GM12875 (cell line): ENCODE measurements around the gene NSG1.

Experiments used
- H3K4me3 ChIP-seq: one replicate; pipeline ENCODE4 v1.5.1; 2011; ENCODE audit warnings: low read depth, low read length, control low read depth
- TF ChIP-seq, protein P1 (sequence below): IDR thresholded peaks from 2 replicates; pipeline ENCODE4 v1.5.1; 2011; ENCODE audit warnings: low read depth, mild to moderate bottlenecking, control low read depth, inconsistent platforms, low read length, moderate library complexity, borderline replicate concordance; ENCODE audit not compliant: insufficient read depth

The NSG1 gene

DNA sequence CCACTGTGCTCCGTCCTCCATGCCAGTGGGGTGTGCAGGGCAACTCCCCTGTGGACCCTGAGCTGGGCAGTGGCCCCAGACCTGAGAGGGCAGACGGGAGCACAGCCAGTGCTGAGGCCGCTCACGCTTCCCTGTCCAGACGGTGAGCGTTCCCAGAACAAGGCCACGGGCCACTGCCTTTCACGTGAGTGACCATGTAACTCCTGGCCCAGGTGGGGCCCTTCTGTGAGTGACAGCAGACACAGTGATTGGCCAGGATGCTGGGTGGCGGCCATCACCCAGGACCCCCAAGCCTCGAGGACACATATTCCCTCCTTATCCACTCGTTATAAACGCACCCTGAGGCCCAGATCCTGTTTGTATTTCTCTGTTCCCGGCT, 10.5 kb downstream of the NSG1 start:
- TF ChIP-seq, protein P1, sequence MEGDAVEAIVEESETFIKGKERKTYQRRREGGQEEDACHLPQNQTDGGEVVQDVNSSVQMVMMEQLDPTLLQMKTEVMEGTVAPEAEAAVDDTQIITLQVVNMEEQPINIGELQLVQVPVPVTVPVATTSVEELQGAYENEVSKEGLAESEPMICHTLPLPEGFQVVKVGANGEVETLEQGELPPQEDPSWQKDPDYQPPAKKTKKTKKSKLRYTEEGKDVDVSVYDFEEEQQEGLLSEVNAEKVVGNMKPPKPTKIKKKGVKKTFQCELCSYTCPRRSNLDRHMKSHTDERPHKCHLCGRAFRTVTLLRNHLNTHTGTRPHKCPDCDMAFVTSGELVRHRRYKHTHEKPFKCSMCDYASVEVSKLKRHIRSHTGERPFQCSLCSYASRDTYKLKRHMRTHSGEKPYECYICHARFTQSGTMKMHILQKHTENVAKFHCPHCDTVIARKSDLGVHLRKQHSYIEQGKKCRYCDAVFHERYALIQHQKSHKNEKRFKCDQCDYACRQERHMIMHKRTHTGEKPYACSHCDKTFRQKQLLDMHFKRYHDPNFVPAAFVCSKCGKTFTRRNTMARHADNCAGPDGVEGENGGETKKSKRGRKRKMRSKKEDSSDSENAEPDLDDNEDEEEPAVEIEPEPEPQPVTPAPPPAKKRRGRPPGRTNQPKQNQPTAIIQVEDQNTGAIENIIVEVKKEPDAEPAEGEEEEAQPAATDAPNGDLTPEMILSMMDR, result no peak
- H3K4me3 ChIP-seq, result no peak overlapping the region

DNA sequence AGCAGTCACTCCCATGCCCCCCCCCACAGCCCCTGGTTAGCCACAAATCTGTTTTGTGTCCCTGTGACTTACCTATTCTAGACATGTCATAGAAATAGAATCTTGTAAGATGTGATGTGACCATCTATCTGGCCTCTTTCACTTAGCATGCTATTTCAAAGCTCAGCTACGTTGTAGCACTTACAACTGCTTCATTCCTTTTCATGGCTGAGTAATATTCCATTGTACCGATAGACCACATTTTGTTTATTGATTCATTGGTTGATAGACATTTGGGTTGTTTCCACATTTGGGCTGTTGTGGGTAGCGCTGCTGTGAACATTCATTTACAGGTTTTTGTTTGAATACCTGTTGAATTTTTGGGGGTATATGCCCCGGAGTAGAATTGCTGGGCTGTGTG, 11.5 kb downstream of the NSG1 start:
- H3K4me3 ChIP-seq, result no peak overlapping the region
- TF ChIP-seq, protein P1, result no peak

DNA sequence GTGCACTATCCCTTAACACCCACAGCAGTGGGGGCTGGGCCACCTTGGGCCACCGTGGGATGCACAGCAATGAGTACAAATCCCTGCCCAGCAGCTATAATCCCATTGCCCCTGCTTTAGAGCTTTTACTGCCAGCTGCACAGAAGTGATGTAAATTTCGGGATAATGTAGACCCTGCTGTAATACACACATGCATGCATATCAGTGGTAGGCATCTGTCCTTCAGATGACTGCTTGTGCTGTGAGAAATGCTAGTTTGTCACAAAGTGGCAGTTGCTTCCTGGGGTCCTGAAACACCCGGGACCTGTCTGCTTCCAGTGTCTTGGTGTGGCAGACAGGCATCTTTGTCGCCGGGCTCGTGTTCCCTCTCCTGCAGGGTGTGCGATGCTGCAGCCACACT, 14.1 kb downstream of the NSG1 start:
- H3K4me3 ChIP-seq, result no peak overlapping the region
- TF ChIP-seq, protein P1, result no peak

DNA sequence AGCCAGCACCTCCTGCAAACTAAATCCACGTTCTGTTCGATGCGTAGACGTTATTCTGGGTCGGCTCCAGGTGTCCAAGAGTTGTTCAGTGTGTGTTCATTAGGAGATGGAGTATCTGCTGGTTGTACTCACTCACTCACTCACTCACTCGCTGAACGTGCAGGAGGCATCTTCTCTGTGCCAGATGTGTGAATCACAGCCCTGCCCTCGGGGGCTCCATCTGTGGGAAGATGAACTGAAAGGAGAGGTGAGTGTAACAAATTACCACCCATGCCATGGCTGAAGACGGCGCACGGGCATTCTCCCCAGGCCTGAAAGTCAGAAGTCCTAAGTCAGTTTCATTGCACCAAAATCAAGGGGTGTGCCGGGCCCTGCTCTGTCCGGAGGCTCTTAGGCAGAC, 16.1 kb downstream of the NSG1 start:
- no peak overlapping the region for H3K4me3 ChIP-seq
- TF ChIP-seq, protein P1, result no peak

DNA sequence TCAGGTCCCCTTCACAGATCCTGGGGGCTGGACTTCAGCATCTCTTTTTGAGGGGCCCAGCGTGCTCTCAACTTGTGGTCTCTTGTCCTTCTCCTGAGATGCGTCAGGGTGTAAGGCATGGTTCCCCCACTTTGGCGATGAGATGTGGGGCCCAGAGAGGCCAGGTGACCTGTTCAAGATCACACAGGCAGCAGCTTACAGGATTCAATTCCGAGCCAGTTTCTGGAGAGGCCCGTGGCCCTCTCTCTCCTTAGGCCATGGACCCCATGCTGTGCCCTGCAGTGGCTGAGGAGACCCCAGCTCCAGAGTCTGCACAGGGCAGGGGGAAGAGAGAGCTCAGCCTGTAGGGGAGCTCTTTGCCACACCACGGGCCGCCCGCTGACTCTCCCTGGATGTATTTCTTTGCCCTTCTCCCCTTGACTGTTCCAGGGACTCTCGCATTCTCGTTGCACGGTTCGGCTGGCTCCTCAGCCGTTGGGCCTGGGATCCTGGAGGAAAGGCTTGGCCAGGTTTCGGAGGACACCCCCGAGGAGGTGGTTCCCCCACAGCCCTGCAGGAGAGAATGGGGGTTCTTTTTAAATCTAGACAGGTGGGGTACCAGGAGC, 18.6 kb downstream of the NSG1 start:
- no peak overlapping the region for H3K4me3 ChIP-seq

DNA sequence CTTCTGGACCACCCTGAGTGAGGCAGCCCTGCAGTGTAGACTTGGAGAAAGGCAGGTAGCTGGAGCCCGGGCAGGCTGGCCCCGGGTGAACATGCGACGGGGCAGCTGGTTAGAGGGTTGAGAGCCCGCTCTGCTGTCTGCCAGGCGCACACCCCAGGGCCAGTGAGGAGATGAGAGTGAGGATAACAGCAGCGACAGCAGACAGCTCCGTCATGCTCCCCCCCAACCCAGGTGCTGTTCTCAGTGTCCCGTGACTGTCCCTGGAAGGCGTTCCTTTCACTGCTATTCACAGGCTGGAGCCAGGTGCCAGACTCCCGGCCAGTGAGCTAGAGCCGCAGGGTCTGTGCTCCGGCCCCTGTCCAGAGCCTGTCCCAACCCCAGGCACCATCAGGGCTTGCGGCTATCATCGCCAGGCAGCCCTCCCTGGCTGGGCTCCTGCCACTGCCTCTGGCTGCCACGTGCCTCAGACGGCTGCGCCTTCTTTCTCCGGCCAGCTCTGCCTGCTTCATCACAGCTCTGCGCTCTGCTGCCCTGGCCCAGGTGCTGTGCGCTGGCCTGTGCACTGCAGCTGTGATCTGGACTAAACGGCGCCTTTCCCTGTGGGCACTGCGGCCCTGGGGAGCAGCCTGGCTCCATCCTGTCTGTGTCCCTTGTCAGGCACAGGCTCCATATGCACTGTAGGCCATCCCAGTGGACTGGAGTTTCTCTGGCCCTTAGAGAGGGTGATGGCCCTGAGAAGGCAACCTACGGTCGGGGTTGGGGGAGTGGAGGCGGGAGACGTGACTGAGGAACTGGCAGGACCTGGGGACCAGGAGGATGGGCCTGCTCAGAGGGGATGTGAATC, 19.8 kb downstream of the NSG1 start:
- H3K4me3 ChIP-seq, result no peak overlapping the region
- TF ChIP-seq, protein P1, result no peak

More for the DNA sequence above, 18.6 kb downstream of the NSG1 start:
- TF ChIP-seq, protein P1, result no peak
